ENCODE results near the gene ATPAF2.

GRCh38 chr17:18025241-18025944, 13.6 kb downstream of the ATPAF2 start:
- TF ChIP-seq CTCF (conservative IDR thresholded peaks at IDR 0.05; ENCODE audit: low read depth in 2 of 2) (no peak), CREB1 (CRISPR knock-in tag; IDR thresholded peaks at IDR 0.05; ENCODE audit: low read depth) (no peak)
